ENCODE data around the gene INSL3.
"Not testable (repeated sequence)": the region's sequence is repeated elsewhere in the genome, so short reads cannot be mapped to it uniquely, and the experiment has no call there.

INSL3 gene

DNA sequence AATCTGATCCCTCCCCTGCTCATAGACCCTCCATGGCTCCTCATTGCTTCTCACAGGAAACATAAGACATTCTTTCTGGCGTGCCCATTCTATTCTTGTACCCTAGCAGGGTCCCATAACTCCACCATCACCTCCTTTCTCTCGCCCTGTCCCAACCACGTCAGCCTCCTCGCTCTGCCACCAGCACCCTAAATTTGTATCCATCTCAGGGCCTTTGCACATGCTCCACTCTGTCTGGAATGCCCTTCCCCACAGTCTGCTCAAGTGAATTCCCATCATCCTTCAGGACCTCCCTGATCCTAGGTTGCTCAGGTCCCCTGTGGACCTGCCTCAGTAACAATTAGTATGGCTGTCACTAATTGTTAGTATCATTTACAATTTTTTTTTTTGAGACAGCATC lies 15.9 kb downstream of the INSL3 start:
- Histone ChIP-seq H3K9me3 (ENCODE audit: low read length) (no peaks in the 10 kb centered on the region), H3F3A (ENCODE audit: insufficient read depth, low read length) (no peaks in the 10 kb centered on the region), H3K36me3 (ENCODE audit: insufficient read depth, low read length) (no peaks in the 10 kb centered on the region), H3K4me3 (ENCODE audit: low read depth, low read length, poor library complexity, severe bottlenecking) (no peak overlapping the region), H3K27me3 (ENCODE audit: insufficient read depth, low read length) (no peaks in the 10 kb centered on the region), H3K9ac (ENCODE audit: low read length) (no peak overlapping the region), H4K20me1 (ENCODE audit: insufficient read depth, low read length) (no peaks in the 10 kb centered on the region), H3K4me1 (ENCODE audit: insufficient read depth, low read length, severe bottlenecking) (no peaks in the 10 kb centered on the region), H3K9me2 (ENCODE audit: low read depth, low read length) (no peaks in the 10 kb centered on the region), H3K79me2 (ENCODE audit: insufficient read depth, low read length) (no peaks in the 10 kb centered on the region), H3K27ac (ENCODE audit: low read depth, low read length, poor library complexity, severe bottlenecking) (no peak overlapping the region), H3K4me2 (ENCODE audit: low read length) (no peak overlapping the region), H2AFZ (ENCODE audit: low read length) (no peak overlapping the region)
- TF ChIP-seq, protein P1, sequence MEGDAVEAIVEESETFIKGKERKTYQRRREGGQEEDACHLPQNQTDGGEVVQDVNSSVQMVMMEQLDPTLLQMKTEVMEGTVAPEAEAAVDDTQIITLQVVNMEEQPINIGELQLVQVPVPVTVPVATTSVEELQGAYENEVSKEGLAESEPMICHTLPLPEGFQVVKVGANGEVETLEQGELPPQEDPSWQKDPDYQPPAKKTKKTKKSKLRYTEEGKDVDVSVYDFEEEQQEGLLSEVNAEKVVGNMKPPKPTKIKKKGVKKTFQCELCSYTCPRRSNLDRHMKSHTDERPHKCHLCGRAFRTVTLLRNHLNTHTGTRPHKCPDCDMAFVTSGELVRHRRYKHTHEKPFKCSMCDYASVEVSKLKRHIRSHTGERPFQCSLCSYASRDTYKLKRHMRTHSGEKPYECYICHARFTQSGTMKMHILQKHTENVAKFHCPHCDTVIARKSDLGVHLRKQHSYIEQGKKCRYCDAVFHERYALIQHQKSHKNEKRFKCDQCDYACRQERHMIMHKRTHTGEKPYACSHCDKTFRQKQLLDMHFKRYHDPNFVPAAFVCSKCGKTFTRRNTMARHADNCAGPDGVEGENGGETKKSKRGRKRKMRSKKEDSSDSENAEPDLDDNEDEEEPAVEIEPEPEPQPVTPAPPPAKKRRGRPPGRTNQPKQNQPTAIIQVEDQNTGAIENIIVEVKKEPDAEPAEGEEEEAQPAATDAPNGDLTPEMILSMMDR (IDR thresholded peaks at IDR 0.05; ENCODE audit: low read length): no peak
- TF ChIP-seq EZH2 (IDR thresholded peaks at IDR 0.05; ENCODE audit: borderline replicate concordance, low read length): no peak

DNA sequence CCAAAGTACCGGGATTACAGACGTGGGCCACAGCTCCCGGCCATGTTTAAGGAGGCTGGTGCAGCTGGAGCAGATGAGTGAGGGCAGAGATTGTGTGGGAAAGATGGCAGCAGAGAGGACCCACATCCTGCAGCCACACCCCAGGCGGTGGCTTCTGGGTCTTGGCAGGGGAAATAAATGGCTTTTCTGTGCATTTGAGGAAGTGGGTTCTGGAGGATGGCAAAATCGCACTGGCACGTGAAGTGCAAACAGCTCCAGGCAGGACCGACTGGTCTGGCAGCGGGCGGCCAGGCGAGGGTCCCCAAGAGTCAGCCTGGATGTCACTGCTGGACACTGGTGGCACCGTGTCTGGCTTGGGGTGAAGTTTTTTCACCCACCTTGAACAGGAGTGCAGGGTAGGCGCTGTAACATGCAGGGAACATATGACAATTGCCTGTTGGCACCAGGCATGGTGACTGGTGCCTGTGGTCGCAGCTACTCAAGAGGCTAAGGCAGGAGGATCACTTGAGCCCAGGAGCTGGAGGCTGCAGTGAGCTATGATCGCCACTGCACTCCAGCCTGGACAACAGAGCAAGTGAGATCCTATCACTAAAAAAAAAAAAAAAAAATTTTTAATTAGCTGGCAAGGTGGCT lies 17.9 kb downstream of the INSL3 start:
- Histone ChIP-seq H3K9me2 (ENCODE audit: low read depth, low read length) (no peaks in the 10 kb centered on the region), H3K4me1 (ENCODE audit: insufficient read depth, low read length, severe bottlenecking) (no peaks in the 10 kb centered on the region), H4K20me1 (ENCODE audit: insufficient read depth, low read length) (no peaks in the 10 kb centered on the region), H3K4me3 (ENCODE audit: low read depth, low read length, poor library complexity, severe bottlenecking) (no peak overlapping the region), H3K27ac (ENCODE audit: low read depth, low read length, poor library complexity, severe bottlenecking) (no peak overlapping the region), H3K9ac (ENCODE audit: low read length) (no peak overlapping the region), H3K4me2 (ENCODE audit: low read length) (no peak overlapping the region), H3K79me2 (ENCODE audit: insufficient read depth, low read length) (no peaks in the 10 kb centered on the region), H3F3A (ENCODE audit: insufficient read depth, low read length) (no peaks in the 10 kb centered on the region), H3K27me3 (ENCODE audit: insufficient read depth, low read length) (no peaks in the 10 kb centered on the region), H3K9me3 (ENCODE audit: low read length) (no peaks in the 10 kb centered on the region), H2AFZ (ENCODE audit: low read length) (no peak overlapping the region), H3K36me3 (ENCODE audit: insufficient read depth, low read length) (no peaks in the 10 kb centered on the region)
- no peak for TF ChIP-seq EZH2 (IDR thresholded peaks at IDR 0.05; ENCODE audit: borderline replicate concordance, low read length)
- TF ChIP-seq, protein P1 (IDR thresholded peaks at IDR 0.05; ENCODE audit: low read length): no peak

DNA sequence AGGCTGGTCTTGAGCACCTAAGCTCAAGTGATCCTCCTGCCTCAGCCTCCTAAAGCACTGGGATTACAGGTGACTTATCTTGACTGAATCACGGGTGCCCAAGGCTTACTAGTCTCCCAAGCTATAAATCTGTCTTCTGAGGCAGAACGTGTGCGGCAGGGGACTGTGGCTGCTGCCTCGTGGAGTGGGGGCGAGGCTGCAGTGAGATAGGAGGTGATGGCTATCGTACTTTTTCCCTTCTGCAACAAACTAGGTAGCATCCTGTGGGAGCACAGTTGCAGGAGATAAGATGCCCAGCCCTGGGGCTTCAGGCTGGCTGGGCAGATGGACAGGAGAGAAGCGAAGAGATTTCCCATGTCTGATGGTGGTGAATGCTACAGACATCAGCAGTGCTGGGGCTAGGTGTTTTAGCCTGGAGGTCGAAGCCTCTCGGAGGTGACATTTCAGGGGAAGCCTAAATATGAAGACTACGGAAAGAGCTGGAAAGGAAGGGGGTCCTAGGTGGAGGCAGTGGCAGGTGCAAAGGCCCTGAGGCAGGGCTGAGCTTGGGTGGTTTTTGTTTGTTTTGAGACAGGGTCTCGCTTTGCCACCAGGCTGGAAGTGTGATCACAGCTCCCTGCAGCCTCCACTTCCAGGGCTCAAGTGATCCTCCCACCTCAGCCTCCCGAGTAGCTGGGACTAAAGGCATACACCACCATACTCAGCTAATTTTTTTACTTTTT lies 19.0 kb downstream of the INSL3 start:
- Histone ChIP-seq H3K9ac (ENCODE audit: low read length) (no peak overlapping the region), H3K27me3 (ENCODE audit: insufficient read depth, low read length) (no peaks in the 10 kb centered on the region; the same call in 1 of the 2 replicates), H3K4me3 (ENCODE audit: low read depth, low read length, poor library complexity, severe bottlenecking) (no peak overlapping the region), H4K20me1 (ENCODE audit: insufficient read depth, low read length) (no peaks in the 10 kb centered on the region), H3K36me3 (ENCODE audit: insufficient read depth, low read length) (no peaks in the 10 kb centered on the region), H3K9me3 (ENCODE audit: low read length) (no peaks in the 10 kb centered on the region), H3K9me2 (ENCODE audit: low read depth, low read length) (no peaks in the 10 kb centered on the region), H3K27ac (ENCODE audit: low read depth, low read length, poor library complexity, severe bottlenecking) (no peak overlapping the region), H3K4me2 (ENCODE audit: low read length) (no peak overlapping the region), H2AFZ (ENCODE audit: low read length) (no peak overlapping the region), H3K4me1 (ENCODE audit: insufficient read depth, low read length, severe bottlenecking) (no peaks in the 10 kb centered on the region), H3F3A (ENCODE audit: insufficient read depth, low read length) (no peaks in the 10 kb centered on the region), H3K79me2 (ENCODE audit: insufficient read depth, low read length) (no peaks in the 10 kb centered on the region)
- no peak for TF ChIP-seq EZH2 (IDR thresholded peaks at IDR 0.05; ENCODE audit: borderline replicate concordance, low read length)
- TF ChIP-seq, protein P1 (IDR thresholded peaks at IDR 0.05; ENCODE audit: low read length): no peak

DNA sequence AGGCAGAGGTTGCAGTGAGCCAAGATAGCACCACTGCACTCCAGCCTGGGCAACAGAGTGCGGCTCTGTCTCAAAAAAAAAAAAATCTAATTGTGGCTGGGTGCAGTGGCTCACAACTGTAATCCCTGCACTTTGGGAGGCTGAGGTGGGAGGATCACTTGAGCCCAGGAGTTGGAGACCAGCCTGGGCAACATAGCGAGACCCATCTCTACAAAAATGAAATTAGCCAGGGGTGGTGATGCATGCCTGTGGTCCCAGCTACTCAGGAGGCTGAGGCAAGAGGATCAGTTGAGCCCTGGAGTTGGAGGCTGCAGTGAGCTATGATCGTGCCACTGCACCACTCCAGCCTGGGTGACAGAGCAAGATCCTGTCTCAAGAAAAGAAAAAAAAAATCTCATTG lies 22.7 kb downstream of the INSL3 start:
- H3K36me3 ChIP-seq (ENCODE audit: insufficient read depth, low read length); H2AFZ ChIP-seq (ENCODE audit: low read length); H3K79me2 ChIP-seq (ENCODE audit: insufficient read depth, low read length); H3K9me3 ChIP-seq (ENCODE audit: low read length); H3K4me3 ChIP-seq (ENCODE audit: low read depth, low read length, poor library complexity, severe bottlenecking); H3K9ac ChIP-seq (ENCODE audit: low read length); H3F3A ChIP-seq (ENCODE audit: insufficient read depth, low read length); H3K4me1 ChIP-seq (ENCODE audit: insufficient read depth, low read length, severe bottlenecking); H3K27me3 ChIP-seq (ENCODE audit: insufficient read depth, low read length); H3K4me2 ChIP-seq (ENCODE audit: low read length); H3K27ac ChIP-seq (ENCODE audit: low read depth, low read length, poor library complexity, severe bottlenecking); H4K20me1 ChIP-seq (ENCODE audit: insufficient read depth, low read length); H3K9me2 ChIP-seq (ENCODE audit: low read depth, low read length): not testable (repeated sequence)

Measured in OCI-LY1 (cell line).